Kidney capillary endothelial cell (primary cell): ENCODE results near the gene ATP6V1E1.
"Not testable (repeated sequence)": the region's sequence is repeated elsewhere in the genome, so short reads cannot be mapped to it uniquely, and the experiment has no call there.

Source experiments
- DNase-seq: peaks from one replicate; pipeline ENCODE4 v3.0.0-alpha.2; 2018; ENCODE audit warnings: low spot score

Gene ATP6V1E1

DNA sequence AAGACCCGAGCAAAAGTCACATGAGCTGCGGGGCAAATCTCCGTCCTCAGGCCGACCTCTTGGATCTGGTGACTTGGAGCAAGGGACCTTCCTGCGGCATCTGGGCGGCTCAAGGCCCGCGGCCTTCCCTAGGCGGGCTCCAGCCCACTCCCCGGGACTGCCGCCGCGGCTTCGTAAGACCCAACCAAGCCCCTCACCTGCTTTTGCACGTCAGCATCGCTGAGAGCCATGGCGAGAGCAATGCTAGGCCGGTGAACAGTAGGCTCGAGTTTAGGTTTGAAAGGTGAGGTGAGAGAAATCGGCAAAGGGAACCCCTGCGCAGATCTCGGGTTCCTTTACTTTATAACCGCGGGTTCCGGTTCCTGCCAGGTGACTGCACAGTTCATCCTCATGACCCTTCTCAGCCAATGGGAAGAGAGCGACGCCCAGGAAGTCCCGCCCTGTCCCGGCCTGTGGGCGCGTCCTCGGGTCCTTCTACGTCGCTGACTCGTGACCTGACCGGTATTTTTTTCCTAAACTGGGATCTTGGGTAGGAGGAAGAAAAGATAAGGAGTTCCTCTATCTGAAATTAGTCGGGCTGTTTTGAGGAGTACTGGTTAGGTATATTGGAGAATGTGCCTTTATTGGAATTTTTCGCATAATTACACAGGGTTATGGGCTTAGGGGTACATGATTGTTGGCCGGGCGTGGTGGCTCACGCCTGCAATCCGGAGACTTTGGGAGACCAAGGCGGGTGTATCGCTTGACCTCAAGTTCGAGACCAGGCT is at the start of gene ATP6V1E1:
Gene ATP6V1E1, minus strand, starts transcription at position 344 of the 767 bp plus-strand sequence. Its CDS starts 114 bp downstream, at position 230.
- DNase-seq = peak; percentile 93

- no peak for DNase-seq
Measured at GRCh38 chr22:17675584-17675983, 47.0 kb upstream of the ATP6V1E1 start.

DNA sequence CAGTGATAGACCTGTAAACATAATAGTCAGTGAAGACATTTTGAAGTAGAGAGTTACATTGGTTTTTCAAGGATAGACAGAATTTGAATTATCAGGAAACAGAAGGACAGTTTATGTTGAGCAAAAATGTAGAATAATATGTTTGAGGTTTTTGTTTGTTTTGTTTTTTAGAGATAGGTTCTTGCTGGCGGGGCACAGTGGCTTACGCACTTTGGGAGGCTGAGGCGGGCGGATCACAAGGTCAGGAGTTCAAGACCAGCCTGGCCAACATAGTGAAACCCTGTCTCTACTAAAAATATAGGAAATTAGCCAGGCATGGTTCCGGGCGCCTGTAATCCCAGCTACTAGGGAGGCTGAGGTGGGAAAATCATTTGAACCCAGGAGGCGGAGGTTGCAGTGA is 45.6 kb upstream of the ATP6V1E1 start:
- DNase-seq = no peak

DNA sequence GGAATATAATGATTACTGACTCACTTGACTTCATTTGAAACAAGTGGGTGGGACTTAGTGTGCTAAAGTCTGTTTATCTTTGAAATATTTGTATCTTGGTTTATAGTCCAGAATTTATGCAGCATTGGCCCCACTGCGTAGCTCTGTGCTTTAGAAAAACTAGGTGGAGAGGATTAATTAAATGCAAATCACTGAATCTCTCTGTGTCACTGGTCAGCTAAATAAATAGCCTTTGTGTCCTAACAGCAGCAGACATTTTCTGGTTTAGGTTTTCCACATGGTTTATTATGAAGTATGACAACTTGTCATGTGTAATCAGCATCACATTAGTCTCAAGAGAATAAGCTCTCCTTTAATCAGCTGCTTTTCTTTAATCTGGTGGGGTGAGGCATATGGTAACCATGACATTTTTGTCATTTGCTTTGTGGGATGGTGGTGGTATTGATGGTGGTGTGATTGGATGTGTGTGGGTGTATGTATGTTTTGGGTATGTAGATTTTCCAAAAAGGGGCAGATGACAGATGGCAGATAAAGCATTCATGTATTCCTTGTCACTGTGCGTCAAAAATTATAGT is 44.0 kb upstream of the ATP6V1E1 start:
- no peak for DNase-seq

DNA sequence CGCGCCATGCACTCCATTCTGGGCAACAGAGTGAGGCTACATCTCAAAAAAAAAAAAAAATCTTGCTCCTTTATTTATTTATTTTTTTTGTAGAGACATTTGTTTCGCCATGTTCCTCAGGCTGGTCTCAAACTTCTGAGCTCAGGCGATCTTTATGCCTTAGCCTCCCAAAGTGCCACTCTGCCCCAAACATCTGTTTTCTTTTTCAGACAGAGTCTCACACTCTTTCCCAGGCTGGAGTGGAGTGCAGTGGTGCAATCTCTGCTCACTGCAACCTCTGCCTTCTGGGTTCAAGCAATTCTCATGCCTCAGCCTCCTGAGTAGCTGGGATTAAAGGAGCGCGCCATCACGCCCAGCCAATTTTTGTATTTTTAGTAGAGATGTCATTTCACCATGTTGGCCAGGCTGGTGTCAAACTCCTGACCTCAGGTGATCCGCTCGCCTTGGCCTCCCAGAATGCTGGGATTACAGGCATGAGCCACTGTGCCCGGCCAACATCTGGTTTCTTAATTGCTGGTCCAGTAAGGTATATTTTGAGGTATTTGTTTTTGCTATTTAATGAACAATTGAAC is 43.1 kb upstream of the ATP6V1E1 start:
- DNase-seq = not testable (repeated sequence)

- DNase-seq = no peak
Measured at GRCh38 chr22:17665854-17666253, 37.3 kb upstream of the ATP6V1E1 start.

- DNase-seq = no peak
Measured at GRCh38 chr22:17665248-17665647, 36.7 kb upstream of the ATP6V1E1 start.

GRCh38 chr22:17664414-17665055 is 36.0 kb upstream of the ATP6V1E1 start:
- no peak for DNase-seq

DNA sequence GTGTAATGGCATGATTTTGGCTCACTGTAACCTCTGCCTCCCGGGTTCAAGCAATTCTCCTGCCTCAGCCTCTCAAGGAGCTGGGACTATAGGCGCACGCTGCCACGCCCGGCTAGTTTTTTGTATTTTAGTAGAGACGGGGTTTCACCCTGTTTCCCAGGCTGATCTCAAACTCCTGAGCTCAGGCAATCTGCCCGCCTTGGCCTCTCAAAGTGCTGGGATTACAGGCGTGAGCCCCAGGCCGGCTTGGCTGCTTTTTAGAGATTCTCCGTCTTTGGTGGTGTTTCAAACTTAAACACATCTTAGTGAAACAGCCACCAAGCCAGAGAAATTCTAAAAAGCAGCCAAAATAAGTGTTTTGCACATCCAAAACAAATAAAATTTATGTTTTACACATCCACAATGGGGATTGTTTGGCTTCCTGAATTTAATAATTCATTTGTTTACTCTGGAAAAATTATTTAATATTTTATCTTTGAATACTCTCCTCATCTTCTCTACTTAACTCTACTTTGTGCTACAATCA is 28.4 kb upstream of the ATP6V1E1 start:
- DNase-seq = no peak

- no peak for DNase-seq
Measured at GRCh38 chr22:17655289-17655688, 26.7 kb upstream of the ATP6V1E1 start.

- DNase-seq = no peak
Measured at GRCh38 chr22:17648569-17648968, 20.0 kb upstream of the ATP6V1E1 start.

DNA sequence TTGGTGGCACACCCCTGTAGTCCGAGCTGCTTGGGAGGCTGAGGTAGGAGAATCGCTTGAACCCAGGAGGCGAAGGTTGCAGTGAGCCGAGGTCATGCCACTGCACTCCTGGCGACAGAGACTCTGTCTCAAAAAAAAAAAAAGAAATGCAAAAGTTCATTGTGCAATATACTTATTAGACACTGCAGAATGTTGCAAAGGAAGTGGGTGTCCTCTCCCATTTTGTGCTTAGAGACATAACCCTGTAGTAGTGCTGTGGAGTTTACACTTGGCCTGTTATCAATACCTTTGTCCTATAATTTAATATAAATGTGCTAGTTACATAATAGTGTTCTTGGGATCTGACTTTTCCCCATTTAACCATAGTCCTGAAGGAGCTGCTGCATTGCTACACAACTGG is 19.4 kb upstream of the ATP6V1E1 start:
- no peak for DNase-seq

DNA sequence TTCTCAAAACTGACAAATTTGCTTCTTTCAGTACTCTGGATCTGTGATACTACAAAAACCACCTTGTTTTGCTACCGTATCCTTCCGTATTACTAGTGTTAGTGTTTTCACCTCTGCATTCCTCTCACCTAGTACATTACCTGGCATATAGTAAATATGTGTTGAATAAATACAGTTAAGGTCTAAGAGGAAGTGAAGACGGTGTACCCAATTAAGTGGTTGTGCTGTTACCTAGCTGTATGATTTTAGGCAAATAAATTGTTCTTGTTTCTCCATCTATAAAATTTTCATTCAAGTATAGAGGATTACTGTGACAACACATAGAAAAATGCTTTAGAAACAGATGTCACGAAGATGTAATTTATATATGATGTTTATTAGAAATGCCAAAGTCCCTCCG is 18.9 kb upstream of the ATP6V1E1 start:
- DNase-seq = no peak

GRCh38 chr22:17642357-17642756 is 13.8 kb upstream of the ATP6V1E1 start:
- not testable (repeated sequence) for DNase-seq

DNA sequence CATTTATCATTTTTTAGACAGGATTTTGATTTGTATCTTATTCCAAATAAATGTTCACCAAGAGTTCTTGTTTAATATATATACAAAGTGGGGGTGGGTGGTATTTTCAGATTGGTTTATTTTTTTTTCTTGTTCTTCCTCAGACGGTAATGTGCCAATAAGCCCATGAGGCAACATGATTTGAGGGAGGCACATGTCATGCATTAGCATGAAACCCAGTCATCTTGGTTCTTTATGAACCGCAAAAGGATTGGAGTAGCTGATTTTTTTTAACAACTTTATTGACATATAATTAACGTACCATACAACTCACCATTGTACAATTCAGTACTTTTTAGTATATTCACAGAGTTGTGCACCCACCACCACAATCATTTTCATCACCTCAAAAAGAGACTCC is 12.7 kb upstream of the ATP6V1E1 start:
- no peak for DNase-seq

DNA sequence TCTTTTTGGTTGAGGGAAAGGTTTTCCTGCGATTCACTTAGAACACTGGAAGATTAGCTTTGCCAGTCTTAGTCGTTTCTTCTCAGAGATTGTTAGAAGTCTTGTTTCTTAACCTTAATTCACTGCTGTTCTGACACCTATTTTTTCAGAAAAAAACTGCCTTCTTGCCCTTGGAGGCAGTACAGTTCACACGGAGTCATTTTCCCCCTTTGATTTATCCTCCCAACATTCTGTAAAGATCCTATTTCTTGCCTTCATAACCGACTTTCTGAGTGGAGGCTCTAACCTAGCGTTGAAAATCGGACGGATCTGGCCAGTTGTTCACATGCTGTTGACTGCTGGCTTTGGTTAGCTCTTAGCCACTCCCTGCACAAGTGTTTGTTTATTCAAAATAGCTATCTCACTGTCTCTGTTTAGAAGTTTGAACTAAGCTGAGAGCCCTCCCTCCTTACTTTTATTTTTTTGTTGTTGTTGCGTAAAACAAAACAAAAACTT is 10.7 kb upstream of the ATP6V1E1 start:
- peak; percentile 49 for DNase-seq

DNA sequence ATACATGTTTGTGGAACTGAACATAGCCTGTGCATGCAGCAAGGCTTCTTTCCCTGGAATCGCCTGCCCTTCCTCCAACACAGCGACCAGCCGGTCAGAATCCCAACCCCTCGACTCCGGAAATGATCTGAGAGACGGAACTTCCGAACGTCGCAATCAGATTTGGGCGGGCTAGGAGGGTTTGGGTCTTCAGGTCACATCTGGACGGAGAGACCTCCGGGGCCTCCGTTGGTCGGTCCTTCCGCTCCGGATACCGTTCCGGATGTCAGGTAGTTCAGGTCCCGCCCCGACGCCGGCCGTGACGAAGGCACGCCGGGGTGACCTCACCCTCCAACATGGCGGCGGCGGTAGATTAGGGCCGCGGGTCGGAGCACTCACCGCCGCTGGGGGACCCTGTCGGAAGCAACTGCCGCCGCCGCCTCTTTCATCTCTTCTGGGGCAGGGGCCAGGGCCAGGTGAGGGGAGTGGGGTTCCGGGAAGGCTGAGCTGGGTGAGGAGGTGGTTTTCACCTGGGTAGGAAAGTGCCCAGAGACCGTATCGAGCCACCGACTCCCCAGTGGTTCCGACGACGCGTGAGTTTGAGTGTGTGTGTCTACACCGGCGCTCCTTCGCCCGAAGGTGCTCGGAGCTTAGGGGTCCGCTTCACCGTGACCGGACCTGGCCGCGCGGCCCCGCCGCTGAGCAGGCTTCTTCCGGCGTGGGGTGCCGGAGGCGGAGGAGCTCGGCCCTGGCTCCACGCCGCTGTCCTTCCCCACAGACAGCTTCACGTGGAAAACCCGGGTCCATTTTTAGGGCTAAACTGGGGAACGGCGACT is 10.1 kb upstream of the ATP6V1E1 start, which contains the start of gene BCL2L13:
Gene BCL2L13, plus strand, starts transcription at position 326 of the 815 bp plus-strand sequence. CDS start 16,955 bp downstream, outside the sequence.
- DNase-seq = peak; percentile 94

DNA sequence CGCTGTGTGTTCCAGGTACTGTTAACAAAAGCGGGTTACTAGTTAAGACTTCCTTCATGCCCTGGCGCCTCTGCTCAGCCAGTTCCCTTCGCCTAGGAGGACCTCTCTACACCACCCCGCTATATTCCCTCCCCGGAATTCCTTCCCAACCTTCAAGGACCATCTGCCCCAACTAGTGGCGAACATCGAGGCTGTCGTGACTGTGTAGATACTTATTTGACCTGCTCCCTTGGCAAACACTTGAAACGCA is 9.6 kb upstream of the ATP6V1E1 start:
- DNase-seq = no peak

- DNase-seq = peak; percentile 13
Measured at GRCh38 chr22:17637490-17638181, 9.1 kb upstream of the ATP6V1E1 start.

- DNase-seq = not testable (repeated sequence)
Measured at GRCh38 chr22:17636850-17637249, 8.3 kb upstream of the ATP6V1E1 start.

DNA sequence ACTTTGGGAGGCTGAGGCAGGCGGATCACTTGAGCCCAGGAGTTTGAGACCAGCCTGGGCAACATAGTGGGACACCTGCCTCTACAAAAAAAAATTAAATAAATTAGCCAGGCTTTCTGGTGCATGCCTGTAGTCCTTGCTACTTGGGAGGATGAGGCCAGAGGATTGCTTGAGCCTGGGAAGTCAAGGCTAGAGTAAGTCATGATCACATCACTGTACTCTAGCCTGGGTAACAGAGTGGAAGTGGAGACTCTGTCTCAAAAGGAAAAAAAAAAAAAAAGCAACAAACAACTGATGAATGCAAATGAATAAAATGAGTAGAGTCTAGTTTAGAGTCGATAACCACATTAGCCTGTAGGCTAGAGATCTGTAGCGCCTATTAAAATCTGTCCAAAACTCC is 6.1 kb upstream of the ATP6V1E1 start:
- no peak for DNase-seq
